ENCODE data around the gene AJAP1. TPM values are rescaled to one million over a fixed set of nuclear protein-coding genes. Genes with fewer than 3 reads are reported as not detected.

The AJAP1 gene
- total RNA-seq, 2 experiments from 2014 or later = not detected

DNA sequence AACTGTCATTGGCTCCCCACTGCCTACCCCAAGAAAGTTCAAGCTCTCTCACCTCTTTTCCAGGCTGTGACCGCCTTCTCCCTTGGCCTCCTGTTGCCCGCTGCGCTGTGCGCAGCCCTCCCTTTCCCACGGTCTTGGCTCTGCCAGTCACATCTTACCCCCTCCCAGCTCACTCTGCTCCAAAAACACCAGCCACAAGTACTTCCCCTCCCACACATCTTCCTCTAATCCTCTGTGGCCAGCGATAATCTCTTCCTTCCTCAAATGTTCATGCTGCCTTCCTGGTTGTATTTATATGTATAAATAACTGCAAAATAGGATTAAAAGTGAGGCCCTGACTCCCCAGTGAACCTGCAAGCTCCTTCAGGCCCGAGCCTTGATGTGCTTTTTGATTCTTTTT is 81.8 kb downstream of the AJAP1 start:
- H3K27ac ChIP-seq (ENCODE audit: low read depth, low read length, poor library complexity, severe bottlenecking) = no peak overlapping the region
- intact Hi-C loops (cut with micrococcal nuclease; ENCODE audit: unreplicated experiment) = no loop called here
- BruUV-seq (replicated peaks) = no TSS peak
- H3K9me2 ChIP-seq (ENCODE audit: insufficient read depth, low read length) = no peaks in the 10 kb centered on the region
- ChIA-PET POLR2A (interaction anchor here (1.5 kb wide), 1 partner anchor 11 kb away, joined by 3 read pairs; no protein-coding TSS in a partner anchor), CTCF (ENCODE audit: unreplicated experiment) (no interaction called here)
- no peaks in the 10 kb centered on the region for H4K20me1 ChIP-seq (ENCODE audit: insufficient read depth, low read length)
- H3K4me3 ChIP-seq (ENCODE audit: low read depth, low read length, poor library complexity, severe bottlenecking) = no peak overlapping the region
- H3K9me3 ChIP-seq (ENCODE audit: low read length) = no peaks in the 10 kb centered on the region
- H3K4me2 ChIP-seq (ENCODE audit: low read length) = no peak overlapping the region
- DNase-seq (ENCODE audit: low spot score) = no peak
- no peaks in the 10 kb centered on the region for H3K36me3 ChIP-seq (ENCODE audit: insufficient read depth, low read length)
- TF ChIP-seq EZH2phosphoT487 (IDR thresholded peaks at IDR 0.05; ENCODE audit: borderline replicate concordance, low read depth, low read length) = no peak
- TF ChIP-seq, protein P1, sequence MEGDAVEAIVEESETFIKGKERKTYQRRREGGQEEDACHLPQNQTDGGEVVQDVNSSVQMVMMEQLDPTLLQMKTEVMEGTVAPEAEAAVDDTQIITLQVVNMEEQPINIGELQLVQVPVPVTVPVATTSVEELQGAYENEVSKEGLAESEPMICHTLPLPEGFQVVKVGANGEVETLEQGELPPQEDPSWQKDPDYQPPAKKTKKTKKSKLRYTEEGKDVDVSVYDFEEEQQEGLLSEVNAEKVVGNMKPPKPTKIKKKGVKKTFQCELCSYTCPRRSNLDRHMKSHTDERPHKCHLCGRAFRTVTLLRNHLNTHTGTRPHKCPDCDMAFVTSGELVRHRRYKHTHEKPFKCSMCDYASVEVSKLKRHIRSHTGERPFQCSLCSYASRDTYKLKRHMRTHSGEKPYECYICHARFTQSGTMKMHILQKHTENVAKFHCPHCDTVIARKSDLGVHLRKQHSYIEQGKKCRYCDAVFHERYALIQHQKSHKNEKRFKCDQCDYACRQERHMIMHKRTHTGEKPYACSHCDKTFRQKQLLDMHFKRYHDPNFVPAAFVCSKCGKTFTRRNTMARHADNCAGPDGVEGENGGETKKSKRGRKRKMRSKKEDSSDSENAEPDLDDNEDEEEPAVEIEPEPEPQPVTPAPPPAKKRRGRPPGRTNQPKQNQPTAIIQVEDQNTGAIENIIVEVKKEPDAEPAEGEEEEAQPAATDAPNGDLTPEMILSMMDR (conservative IDR thresholded peaks at IDR 0.05; ENCODE audit: low read length) = no peak
- no peaks in the 10 kb centered on the region for H3K4me1 ChIP-seq (ENCODE audit: insufficient read depth, low read length, poor library complexity, severe bottlenecking)
- no peaks in the 10 kb centered on the region for H3K79me2 ChIP-seq (ENCODE audit: insufficient read depth, low read depth, low read length)
- no peak overlapping the region for H2AFZ ChIP-seq (ENCODE audit: low read length)

DNA sequence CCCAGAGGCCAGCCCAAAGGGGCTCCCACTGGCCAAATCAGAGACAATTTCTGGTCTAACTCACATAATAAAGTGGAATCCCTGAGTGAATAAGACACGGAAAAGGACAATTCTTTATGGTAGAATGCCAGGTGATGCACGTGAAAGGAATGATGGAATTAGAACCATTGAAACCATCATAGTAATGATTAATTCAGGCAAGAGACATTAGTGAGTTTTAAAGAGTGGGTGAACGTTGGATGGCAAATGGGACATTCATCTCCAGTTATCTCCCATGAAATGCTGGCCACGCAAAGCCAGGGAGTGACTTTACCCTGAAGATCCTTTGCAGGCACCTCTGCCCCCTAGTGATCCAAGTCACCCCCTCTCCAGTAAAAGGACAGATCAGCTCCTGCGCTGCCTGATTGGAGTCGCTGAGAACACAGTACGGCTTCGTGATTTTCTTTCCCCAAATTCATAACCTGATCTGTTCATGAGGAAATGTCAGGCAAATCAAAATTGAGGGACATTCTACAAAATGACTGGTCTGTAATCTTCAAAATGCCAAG is 87.5 kb downstream of the AJAP1 start:
- Histone ChIP-seq H3K4me3 (ENCODE audit: low read depth, low read length, poor library complexity, severe bottlenecking) (no peak overlapping the region), H4K20me1 (ENCODE audit: insufficient read depth, low read length) (no peaks in the 10 kb centered on the region), H3K4me1 (ENCODE audit: insufficient read depth, low read length, poor library complexity, severe bottlenecking) (peaks cover 37% of the 10 kb centered on the region), H2AFZ (ENCODE audit: low read length) (no peak overlapping the region), H3K9me2 (ENCODE audit: insufficient read depth, low read length) (no peaks in the 10 kb centered on the region), H3K79me2 (ENCODE audit: insufficient read depth, low read depth, low read length) (no peaks in the 10 kb centered on the region), H3K27ac (ENCODE audit: low read depth, low read length, poor library complexity, severe bottlenecking) (no peak overlapping the region), H3K36me3 (ENCODE audit: insufficient read depth, low read length) (no peaks in the 10 kb centered on the region), H3K4me2 (ENCODE audit: low read length) (no peak overlapping the region), H3K9me3 (ENCODE audit: low read length) (no peaks in the 10 kb centered on the region)
- ChIA-PET CTCF (ENCODE audit: unreplicated experiment) (no interaction called here), POLR2A (no interaction called here)
- DNase-seq (ENCODE audit: low spot score) = no peak
- TF ChIP-seq EZH2phosphoT487 (IDR thresholded peaks at IDR 0.05; ENCODE audit: borderline replicate concordance, low read depth, low read length) = no peak
- TF ChIP-seq, protein P1 (conservative IDR thresholded peaks at IDR 0.05; ENCODE audit: low read length) = no peak
- BruUV-seq (replicated peaks) = no TSS peak
- intact Hi-C loops (cut with micrococcal nuclease; ENCODE audit: unreplicated experiment) = loop anchor here (2.0 kb wide), 1 partner anchor 85 kb away; no protein-coding TSS in a partner anchor

DNA sequence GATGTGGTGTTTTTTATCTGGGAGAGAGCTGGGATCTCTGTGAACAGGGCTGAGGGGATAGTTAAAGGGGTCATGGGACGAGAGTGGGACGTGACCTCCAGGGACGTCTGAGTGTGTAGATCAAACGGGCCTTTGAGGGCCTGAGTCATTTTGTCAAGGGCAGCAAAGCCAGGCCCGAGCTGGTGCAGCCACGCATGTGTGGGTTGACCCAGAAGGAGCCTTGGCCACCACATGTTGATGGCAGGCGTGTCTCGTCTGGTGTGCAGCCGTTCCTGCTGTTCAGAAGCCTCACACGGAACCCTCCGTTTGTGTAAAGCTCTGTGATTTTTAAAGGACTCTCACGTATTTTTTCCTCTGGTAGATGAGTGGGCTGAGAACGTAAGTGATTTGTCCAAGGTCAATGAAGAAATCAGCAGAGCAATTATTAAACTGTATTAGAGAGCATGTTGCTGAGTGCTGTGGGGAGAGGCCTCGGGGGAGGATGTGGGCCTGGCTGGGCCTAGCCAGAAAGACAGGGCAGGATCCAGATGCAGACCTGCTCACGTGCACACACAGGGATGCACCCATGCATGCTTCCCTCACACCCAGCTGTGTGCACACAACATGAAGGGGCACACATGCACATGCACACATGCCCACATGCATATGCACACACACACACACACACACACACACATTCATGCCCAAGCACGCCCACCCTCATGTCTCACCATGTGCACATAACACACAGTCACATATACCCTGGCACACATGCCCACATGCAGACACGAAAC is 89.8 kb downstream of the AJAP1 start:
- Histone ChIP-seq H3K4me2 (ENCODE audit: low read length) (peak overlapping the region; percentile 30), H2AFZ (ENCODE audit: low read length) (no peak overlapping the region), H3K9me3 (ENCODE audit: low read length) (no peaks in the 10 kb centered on the region), H3K4me1 (ENCODE audit: insufficient read depth, low read length, poor library complexity, severe bottlenecking) (peaks cover 37% of the 10 kb centered on the region), H4K20me1 (ENCODE audit: insufficient read depth, low read length) (no peaks in the 10 kb centered on the region), H3K27ac (ENCODE audit: low read depth, low read length, poor library complexity, severe bottlenecking) (no peak overlapping the region), H3K4me3 (ENCODE audit: low read depth, low read length, poor library complexity, severe bottlenecking) (no peak overlapping the region), H3K9me2 (ENCODE audit: insufficient read depth, low read length) (no peaks in the 10 kb centered on the region), H3K79me2 (ENCODE audit: insufficient read depth, low read depth, low read length) (no peaks in the 10 kb centered on the region), H3K36me3 (ENCODE audit: insufficient read depth, low read length) (no peaks in the 10 kb centered on the region)
- intact Hi-C loops (cut with micrococcal nuclease; ENCODE audit: unreplicated experiment) = loop anchor here (2.0 kb wide), 1 partner anchor 87 kb away; no protein-coding TSS in a partner anchor
- DNase-seq (ENCODE audit: low spot score) = peak; percentile 67
- ChIA-PET CTCF (ENCODE audit: unreplicated experiment) (no interaction called here), POLR2A (no interaction called here)
- TF ChIP-seq EZH2phosphoT487 (IDR thresholded peaks at IDR 0.05; ENCODE audit: borderline replicate concordance, low read depth, low read length) = no peak
- TF ChIP-seq, protein P1 (conservative IDR thresholded peaks at IDR 0.05; ENCODE audit: low read length) = no peak
- BruUV-seq (replicated peaks) = no TSS peak
